DOHH2 (cell line): ENCODE measurements around the gene RAD17.

Experiments
- CTCF ChIP-seq: fragments of 200-600 bp; sonication (generic); IDR thresholded peaks from one replicate; pipeline ENCODE4 v1.5.1; 2014; ENCODE audit warnings: antibody characterized with exemption, mild to moderate bottlenecking, low read depth, low read length; ENCODE audit not compliant: poor library complexity, severe bottlenecking
- EZH2phosphoT487 ChIP-seq: fragments of 200-600 bp; sonication (generic); IDR thresholded peaks from 2 replicates; pipeline ENCODE4 v1.6.1; 2017; ENCODE audit warnings: borderline replicate concordance, mild to moderate bottlenecking, antibody characterized with exemption, low read length, moderate library complexity, mixed read lengths

- TF ChIP-seq CTCF (no peak), EZH2phosphoT487 (no peak)
Measured at GRCh38 chr5:69414885-69415583, 45.4 kb downstream of the RAD17 start, which contains the start of gene MARVELD2.
